HepG2 (cell line): ENCODE data around the gene BTBD19.

Experiments
- ESRRA ChIP-seq: sonication (generic); formaldehyde crosslinking; IDR thresholded peaks from 2 replicates; pipeline ENCODE4 v1.5.1; 2020; ENCODE audit warnings: mild to moderate bottlenecking, low read depth, missing genetic modification reagents
- HCFC1 ChIP-seq: fragments of 150-350 bp; IDR thresholded peaks from 2 replicates; pipeline ENCODE4 v1.6.1; 2014; ENCODE audit warnings: low read depth, low read length
- KDM1A ChIP-seq: IDR thresholded peaks from 2 replicates; pipeline ENCODE4 v1.6.1; 2016; ENCODE audit warnings: missing compliant biosample characterization
- NFE2 ChIP-seq: sonication (generic); formaldehyde crosslinking; IDR thresholded peaks from 2 replicates; pipeline ENCODE4 v1.4.0; 2020; ENCODE audit warnings: missing genetic modification reagents
- NFIC ChIP-seq: IDR thresholded peaks from 2 replicates; pipeline ENCODE4 v1.6.1; 2012; ENCODE audit warnings: mild to moderate bottlenecking, low read length, inconsistent platforms
- POLR2A ChIP-seq, 2 experiments: IDR thresholded peaks; 2 replicates each; pipeline ENCODE4 v1.6.1; 2011; ENCODE audit warnings: low read depth in 2 of 2, low read length in 2 of 2, mild to moderate bottlenecking in 1 of 2, moderate library complexity in 1 of 2; ENCODE audit not compliant: insufficient read depth in 1 of 2
- SMC3 ChIP-seq: IDR thresholded peaks from 2 replicates; pipeline ENCODE4 v1.6.1; 2011; ENCODE audit warnings: low read length, improper control_type of control experiment
- STAT5B ChIP-seq: sonication (generic); formaldehyde crosslinking; IDR thresholded peaks from 2 replicates; pipeline ENCODE4 v1.4.0; 2020; ENCODE audit warnings: missing genetic modification reagents
- ZBTB20 ChIP-seq: sonication (generic); formaldehyde crosslinking; IDR thresholded peaks from 2 replicates; pipeline ENCODE4 v1.8.1; 2023; ENCODE audit warnings: missing genetic modification reagents, low read depth, mild to moderate bottlenecking, borderline replicate concordance
- TF ChIP-seq, protein P1 (sequence below): sonication (generic); formaldehyde crosslinking; IDR thresholded peaks from 2 replicates; pipeline ENCODE4 v1.5.0; 2020; ENCODE audit warnings: mild to moderate bottlenecking, missing genetic modification reagents, moderate library complexity
- TF ChIP-seq, protein P2 (sequence below): sonication (generic); formaldehyde crosslinking; IDR thresholded peaks from one replicate; pipeline ENCODE4 v1.5.1; 2020; ENCODE audit warnings: mild to moderate bottlenecking, missing genetic modification reagents; ENCODE audit errors: not compliant biosample characterization

DNA sequence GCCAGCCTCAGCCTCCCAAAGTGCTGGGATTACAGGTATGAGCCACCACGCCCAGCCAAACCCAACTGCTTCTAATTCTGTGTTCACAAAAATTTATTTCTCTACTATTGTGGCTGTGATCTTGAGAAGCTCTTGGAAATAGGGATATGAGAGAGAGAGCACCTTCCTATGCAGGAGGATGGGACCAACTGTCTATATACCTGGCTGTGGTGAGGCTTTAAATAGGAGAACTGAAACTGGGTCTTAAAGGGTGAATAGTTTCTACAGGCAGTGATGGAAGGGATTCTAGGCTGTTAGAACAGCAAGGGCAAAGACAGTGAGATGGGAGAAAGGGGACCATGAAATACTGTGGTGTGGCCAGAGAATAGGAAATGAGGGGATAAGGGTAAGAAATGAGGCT is 43.0 kb downstream of the BTBD19 start:
- TF ChIP-seq, protein P1, sequence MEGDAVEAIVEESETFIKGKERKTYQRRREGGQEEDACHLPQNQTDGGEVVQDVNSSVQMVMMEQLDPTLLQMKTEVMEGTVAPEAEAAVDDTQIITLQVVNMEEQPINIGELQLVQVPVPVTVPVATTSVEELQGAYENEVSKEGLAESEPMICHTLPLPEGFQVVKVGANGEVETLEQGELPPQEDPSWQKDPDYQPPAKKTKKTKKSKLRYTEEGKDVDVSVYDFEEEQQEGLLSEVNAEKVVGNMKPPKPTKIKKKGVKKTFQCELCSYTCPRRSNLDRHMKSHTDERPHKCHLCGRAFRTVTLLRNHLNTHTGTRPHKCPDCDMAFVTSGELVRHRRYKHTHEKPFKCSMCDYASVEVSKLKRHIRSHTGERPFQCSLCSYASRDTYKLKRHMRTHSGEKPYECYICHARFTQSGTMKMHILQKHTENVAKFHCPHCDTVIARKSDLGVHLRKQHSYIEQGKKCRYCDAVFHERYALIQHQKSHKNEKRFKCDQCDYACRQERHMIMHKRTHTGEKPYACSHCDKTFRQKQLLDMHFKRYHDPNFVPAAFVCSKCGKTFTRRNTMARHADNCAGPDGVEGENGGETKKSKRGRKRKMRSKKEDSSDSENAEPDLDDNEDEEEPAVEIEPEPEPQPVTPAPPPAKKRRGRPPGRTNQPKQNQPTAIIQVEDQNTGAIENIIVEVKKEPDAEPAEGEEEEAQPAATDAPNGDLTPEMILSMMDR = no peak
- TF ChIP-seq SMC3 = no peak
- TF ChIP-seq ZBTB20 (CRISPR knock-in tag) = no peak
- no peak for TF ChIP-seq STAT5B (CRISPR knock-in tag)
- no peak for TF ChIP-seq KDM1A (CRISPR knock-in tag)
- TF ChIP-seq ESRRA (CRISPR knock-in tag) = no peak
- no peak for TF ChIP-seq POLR2A (IDR thresholded peaks at IDR 0.05; ENCODE audit: insufficient read depth in 1 of 2, low read depth in 2 of 2, low read length in 2 of 2)
- TF ChIP-seq, protein P2, sequence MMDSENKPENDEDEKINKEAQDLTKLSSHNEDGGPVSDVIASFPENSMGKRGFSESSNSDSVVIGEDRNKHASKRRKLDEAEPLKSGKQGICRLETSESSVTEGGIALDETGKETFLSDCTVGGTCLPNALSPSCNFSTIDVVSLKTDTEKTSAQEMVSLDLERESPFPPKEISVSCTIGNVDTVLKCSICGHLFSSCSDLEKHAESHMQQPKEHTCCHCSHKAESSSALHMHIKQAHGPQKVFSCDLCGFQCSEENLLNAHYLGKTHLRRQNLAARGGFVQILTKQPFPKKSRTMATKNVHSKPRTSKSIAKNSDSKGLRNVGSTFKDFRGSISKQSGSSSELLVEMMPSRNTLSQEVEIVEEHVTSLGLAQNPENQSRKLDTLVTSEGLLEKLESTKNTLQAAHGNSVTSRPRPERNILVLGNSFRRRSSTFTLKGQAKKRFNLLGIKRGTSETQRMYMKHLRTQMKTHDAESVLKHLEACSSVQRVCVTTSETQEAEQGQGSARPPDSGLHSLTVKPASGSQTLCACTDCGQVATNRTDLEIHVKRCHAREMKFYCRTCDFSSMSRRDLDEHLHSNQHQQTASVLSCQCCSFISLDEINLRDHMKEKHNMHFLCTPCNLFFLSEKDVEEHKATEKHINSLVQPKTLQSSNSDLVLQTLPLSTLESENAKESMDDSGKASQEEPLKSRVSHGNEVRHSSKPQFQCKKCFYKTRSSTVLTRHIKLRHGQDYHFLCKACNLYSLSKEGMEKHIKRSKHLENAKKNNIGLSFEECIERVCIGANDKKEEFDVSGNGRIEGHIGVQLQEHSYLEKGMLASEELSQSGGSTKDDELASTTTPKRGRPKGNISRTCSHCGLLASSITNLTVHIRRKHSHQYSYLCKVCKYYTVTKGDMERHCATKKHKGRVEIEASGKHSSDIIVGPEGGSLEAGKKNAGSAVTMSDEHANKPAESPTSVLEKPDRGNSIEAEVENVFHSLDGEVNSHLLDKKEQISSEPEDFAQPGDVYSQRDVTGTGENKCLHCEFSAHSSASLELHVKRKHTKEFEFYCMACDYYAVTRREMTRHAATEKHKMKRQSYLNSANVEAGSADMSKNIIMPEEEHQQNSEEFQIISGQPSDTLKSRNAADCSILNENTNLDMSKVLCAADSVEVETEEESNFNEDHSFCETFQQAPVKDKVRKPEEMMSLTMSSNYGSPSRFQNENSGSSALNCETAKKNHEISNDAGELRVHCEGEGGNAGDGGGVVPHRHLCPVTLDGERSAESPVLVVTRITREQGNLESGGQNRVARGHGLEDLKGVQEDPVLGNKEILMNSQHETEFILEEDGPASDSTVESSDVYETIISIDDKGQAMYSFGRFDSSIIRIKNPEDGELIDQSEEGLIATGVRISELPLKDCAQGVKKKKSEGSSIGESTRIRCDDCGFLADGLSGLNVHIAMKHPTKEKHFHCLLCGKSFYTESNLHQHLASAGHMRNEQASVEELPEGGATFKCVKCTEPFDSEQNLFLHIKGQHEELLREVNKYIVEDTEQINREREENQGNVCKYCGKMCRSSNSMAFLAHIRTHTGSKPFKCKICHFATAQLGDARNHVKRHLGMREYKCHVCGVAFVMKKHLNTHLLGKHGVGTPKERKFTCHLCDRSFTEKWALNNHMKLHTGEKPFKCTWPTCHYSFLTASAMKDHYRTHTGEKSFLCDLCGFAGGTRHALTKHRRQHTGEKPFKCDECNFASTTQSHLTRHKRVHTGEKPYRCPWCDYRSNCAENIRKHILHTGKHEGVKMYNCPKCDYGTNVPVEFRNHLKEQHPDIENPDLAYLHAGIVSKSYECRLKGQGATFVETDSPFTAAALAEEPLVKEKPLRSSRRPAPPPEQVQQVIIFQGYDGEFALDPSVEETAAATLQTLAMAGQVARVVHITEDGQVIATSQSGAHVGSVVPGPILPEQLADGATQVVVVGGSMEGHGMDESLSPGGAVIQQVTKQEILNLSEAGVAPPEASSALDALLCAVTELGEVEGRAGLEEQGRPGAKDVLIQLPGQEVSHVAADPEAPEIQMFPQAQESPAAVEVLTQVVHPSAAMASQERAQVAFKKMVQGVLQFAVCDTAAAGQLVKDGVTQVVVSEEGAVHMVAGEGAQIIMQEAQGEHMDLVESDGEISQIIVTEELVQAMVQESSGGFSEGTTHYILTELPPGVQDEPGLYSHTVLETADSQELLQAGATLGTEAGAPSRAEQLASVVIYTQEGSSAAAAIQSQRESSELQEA (CRISPR knock-in tag) = no peak
- TF ChIP-seq NFIC = no peak
- TF ChIP-seq NFE2 (CRISPR knock-in tag) = no peak
- no peak for TF ChIP-seq HCFC1
